KG1 (cell line): Measurements from ENCODE around the gene INMT.

Source experiments
- DNase-seq: peaks from one replicate; lab custom pipeline; 2025; lab: John Stamatoyannopoulos, UW

Gene INMT

DNA sequence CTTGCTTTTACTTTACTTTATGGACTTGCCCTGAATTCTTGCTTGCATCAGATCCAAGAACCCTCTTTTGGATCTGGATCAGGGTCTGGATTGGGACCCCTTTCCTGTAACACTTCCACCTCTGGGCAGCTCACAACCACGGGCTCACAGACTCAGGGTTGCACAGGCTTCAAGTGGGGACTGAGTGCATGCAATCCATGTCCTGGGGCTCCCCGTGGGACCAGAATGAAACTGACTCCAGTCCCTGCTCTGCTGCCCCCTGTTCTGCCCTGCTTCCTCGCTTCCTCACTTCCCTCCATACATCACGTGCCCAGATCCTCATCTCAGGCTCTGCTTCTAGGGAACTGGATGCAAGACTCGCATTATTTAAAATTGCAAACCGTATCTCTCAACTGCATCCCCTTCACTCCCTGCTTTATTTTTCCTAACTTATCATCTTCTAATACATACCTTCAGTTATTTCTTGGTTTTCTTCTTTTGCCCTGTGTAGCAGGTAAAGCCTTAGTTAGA, 23.3 kb upstream of the INMT start:
- DNase-seq = no peak

DNA sequence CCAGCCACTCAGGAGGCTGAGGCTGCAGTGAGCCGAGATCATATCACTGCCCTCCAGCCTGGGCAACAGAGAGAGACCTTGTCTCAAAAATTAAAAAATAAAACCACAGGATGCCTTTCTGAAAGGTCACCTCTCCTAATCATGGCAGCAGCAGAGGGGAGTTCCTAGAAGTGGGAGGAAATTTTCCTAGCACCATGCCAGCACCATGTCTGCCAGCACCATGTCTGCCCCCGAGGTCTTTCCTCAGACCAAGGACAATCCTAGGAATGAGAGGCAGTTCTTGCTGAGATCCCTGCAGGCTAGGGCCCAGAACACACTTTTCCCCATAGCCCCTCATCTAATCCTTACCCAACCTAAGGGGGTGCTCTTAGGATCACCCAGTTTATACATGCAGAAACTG, 22.3 kb upstream of the INMT start:
- no peak for DNase-seq

DNA sequence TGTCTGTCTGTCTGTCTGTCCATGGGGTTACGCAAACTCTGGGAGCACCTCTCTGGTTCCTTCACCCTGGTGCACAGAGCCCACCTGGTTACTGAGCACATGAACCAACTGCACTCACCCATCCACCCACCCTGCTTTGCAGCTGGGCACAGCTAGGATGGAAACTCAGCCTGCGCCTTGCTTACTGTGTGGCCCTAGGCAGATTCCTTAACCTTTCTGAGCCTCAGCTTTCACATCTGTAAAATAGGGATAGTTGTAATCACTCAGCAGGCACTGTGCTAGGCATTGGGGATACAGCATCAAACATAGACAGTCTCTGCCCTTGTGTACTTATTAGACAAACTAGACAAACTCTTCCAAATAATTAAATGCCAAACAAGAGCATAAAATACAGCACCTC, 21.8 kb upstream of the INMT start:
- DNase-seq = no peak

GRCh38 chr7:30730996-30731395, 20.9 kb upstream of the INMT start:
- no peak for DNase-seq

- DNase-seq = no peak
Observed at GRCh38 chr7:30731581-30731980, 20.4 kb upstream of the INMT start.

- no peak for DNase-seq
Observed at GRCh38 chr7:30732606-30733005, 19.3 kb upstream of the INMT start.

- no peak for DNase-seq
Observed at GRCh38 chr7:30733216-30733615, 18.7 kb upstream of the INMT start.

DNA sequence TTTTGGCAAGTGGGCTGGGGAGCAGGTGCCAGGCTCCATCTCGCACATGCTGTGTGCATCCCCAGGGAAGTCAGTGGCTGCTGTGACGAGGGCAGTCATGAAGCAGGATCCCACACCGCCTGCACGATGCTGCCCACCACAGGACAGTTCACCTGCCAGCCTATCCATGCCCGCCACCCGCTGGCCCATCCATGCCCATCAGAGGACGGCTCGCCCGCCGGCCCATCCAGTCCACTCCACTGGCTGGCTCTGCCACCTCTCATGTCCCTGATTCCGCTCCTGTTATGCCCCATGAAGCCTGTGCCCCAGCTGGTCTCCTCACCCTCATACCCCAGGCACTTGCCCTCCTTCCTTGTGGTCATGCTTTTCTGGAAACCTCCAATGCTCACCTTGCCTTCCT, 18.2 kb upstream of the INMT start:
- no peak for DNase-seq

DNA sequence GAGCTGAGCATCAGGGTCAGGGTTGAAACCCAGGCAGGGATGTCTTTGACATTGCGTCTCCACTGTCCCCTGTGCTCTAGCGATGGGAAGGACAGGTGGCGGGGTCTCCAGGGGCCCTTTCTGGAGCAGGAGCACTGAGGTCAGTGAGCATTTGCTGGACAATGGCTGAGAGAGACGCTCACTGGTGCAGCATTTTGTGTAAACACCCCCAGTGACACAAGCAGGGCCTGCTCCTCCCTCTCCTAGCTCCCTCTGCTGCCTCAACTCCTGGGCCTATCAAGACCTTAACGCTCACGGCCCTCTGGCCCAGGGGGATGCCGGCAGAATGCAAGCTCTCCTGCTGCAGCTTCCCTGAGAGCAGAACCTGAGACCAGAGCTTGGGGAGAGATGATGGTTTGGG, 17.4 kb upstream of the INMT start:
- DNase-seq = no peak

DNA sequence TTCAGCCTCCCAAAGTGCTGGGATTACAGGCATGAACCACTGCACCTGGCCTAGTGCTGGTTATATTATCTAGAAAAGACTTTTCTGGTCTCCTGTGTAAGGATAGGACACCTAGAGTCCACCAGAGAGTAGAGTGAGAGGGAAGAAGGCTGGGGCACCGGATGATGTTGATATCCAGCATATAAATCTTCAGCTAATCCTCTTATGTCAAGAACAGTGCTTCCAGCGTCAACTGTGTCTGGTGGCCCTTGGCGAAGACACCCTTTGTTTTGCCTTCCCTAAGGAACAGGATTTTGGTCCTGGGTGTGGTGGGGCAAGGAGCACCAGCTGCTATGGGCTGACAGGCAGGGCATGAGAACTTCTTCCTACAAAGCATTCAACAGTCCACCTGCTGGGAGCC, 16.3 kb upstream of the INMT start:
- no peak for DNase-seq

- DNase-seq = no peak
Observed at GRCh38 chr7:30736291-30736690, 15.6 kb upstream of the INMT start.

DNA sequence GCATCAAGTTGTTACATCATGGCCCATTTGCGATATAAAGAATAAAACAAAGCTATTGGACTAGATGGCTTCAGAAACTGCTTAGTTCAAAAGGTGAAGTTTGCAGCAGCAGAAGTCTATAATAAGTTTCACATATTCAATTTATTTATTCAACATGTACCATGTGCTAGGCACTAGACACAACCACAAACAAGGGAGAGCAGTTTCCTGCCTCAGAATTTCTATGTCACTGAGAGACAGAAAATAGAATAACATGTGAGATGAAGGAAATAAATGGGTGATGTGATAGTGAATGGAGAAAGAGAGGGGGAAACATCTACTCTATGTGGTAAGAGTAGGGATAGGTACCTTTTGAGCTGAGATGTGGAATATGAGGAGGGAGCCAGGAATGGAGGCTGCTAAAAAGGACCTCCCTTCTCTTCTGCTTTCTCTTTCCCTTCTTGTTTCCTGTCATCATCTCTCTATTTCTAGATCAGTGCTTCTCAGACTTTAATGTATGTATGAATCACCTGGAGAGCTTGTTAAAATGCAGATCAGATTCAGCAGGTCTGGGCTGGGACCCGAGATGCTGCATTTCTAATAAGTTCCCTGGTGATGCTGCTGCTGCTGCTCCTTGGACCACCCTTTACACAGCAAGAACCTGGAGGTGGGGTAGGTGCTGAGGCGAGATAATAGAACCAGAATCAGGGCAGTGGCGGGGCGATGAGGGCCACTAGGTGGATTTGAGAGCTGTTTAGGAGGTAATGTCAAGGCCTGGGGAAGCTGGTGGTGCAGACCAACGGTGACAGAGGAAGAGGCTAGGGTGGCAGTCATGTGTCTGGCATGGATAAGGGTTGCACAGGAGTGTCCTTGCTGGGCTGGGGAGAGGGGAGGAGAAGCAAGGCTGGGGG, 13.7 kb upstream of the INMT start:
- no peak for DNase-seq

DNA sequence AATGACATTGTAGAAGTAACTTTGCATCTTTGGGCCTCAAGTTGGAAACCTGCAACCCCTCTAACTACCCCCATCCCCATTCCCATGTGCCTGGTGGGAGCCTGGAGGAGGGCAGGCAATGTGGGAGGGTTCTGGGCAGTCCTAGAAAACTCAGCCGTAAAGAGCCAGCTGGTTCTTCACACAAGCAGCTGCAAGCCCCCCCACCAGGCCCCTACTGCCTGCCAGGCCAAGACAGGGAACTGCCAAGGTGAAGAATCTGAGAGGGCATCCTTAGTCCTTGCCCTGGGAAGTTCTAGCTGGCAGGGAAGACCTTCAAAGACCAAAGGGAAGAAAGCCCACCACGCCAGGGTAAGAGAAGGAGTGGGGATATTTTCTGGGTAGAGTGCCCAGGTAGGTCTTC, 12.2 kb upstream of the INMT start:
- no peak for DNase-seq

DNA sequence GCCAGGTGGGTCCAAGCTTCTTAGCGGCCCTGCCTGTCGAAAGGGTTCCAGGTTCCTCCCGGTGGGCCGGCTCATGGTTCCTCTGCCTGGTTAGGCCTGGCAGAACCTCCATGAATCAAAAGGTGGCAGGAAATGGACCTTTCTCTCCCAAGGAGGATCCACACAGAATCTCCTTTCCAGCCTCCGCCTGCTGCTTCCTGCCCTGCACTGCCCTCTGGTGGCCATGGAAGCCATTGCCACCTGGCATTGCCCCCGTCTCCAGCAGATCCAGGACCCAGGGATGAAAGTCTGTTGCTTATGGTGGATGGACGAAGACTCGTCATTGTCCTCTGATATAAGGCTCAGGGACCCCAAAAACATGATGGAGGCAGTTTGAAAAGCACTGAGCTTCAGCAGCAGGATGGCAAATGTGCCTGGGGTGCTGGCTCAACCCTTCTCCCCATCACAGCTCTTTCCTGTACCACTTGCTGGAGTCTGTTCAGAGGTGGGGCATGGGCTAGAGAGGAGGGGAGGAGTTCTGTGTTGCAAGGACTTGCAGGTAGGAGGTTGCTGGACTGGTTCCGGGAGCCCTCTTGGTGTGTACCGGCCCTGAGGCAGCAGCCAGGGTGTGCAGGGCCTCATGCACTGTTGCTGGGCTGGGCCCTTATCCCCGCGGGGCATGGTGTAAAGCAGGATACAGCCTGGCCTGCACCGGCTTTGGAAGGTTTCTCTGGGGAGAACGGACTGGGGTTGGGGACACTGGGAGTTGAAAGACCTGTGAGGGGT, 11.3 kb upstream of the INMT start:
- no peak for DNase-seq

GRCh38 chr7:30741289-30741688, 10.6 kb upstream of the INMT start:
- DNase-seq = no peak

GRCh38 chr7:30743371-30744074, 8.4 kb upstream of the INMT start:
- no peak for DNase-seq

- DNase-seq = no peak
Observed at GRCh38 chr7:30744075-30744417, 7.9 kb upstream of the INMT start.

DNA sequence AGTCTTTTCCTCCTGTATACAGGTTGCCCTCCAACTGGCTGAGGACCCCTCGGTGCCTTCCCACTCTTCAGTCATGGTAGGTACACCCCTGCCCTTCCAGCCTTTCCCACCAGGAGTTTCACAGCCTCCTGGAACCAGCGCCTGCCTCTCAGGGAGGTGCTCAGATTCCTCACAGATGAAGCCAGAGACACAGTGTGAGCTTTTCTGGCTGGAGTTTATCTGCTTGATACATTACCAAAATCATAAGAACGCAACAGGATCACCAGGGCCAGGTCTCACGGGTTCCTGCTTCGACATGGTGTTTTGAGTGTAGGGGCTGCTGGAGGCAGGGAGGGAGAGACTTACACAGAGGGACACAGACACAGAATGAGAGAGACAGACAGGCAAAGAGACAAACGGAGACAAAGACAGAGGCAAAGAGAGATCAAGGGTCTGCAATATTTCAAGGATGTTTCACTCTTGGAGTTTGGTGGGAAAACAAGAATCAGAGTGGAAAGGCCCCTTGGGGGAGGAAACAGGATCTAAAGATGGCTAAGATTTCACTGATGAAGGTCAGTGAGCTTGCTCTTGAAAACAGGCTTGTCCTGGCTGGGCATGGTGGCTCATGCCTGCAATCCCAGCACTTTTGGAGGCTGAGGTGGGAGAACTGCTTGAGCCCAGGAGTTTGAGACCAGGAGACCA, 6.5 kb upstream of the INMT start:
- DNase-seq = no peak

DNA sequence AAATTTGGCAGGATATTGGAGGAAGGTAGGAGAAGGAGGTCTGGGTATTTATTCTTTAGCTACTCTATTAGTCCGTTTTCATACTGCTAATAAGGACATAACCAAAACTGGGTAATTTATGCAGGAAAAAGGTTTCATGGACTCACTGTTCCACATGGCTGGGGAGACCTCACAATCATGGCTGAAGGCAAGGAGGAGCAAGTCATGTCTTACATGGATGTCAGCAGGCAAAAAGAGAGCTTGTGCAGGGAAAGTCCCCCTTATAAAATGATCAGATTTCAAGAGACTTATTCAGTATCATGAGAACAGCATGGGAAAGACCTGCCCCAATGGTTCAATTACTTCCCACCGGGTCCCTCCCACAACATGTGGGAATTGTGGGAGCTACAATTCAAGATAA, 1.9 kb upstream of the INMT start:
- no peak for DNase-seq

DNA sequence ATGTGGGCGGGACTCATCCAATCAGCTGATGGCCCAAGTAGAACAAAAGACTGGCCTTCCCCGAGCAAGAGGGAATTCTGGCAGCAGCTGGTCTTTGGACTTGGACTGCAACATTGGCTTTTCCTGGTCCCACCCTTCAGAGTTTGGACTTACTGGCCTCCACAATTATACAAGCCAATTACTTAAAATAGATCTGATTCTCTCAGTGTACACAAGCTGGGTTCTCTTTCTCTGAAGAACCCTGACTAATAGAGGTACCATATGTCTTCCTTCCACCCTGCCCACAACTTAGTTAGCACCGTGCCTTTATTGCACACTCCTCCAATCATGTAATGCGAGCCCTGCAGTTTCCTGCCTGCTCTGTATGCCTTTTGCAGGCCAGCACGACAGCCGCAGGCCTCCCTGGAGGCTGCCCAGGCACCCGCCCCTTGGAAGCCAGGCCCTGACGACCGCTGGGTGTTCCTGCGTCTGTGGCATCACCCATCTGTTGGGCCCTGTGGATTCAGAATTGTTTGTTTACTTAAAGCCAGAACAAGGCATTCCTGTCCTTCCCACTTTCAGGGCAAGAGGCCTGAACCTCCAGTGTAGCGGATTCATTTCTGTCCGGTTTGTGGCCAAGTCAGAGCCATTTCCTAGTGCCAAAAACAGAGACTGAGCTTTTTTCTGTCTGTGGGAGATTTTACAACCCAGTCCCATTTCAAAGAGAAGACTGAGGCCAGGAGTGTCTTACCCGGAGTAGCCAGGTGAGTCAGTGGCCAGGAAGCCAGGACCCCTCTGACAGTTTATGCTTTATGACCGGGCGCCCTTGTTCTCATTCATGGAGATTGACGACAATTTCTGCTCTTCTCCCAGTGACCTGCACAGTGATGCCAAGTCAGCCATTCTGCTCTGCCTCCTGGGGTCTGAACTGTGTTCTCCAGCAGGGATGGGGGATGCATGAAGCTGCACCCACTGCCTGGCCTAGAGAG, 968 bp upstream of the INMT start:
- DNase-seq = no peak

DNA sequence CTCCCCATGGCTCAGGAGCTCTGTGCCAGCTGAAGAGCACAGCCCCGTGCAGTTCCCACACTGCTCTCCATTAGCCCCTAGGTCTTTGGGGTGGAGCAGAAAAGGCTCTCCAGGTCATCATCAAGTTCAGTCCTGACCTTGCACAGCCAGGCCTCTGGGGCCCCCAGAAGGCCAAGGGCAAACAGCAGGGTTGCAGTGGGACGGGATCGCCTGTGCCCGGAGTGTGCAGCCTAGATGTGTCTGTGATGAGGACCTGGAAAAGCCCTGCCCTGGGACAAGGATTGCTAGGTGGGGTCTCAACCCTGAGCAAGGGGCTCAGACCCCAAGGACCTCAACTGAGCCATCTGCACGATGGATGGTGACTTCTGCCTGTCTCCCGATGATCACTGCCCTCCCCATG, 549 bp downstream of the INMT start:
- no peak for DNase-seq
